HG02970 (cell line): ENCODE data around the gene SCN7A.

ENCODE experiments used
- ATAC-seq: cut with Tn5 transposase; IDR thresholded peaks from one replicate; pipeline ENCODE4 v1.9.1; 2021; ENCODE audit warnings: mild to moderate bottlenecking, moderate library complexity, moderate number of reproducible peaks; ENCODE audit not compliant: unreplicated experiment, low FRiP score

The SCN7A gene

GRCh38 chr2:166406374-166406773, 87.7 kb downstream of the SCN7A start:
- no peak for ATAC-seq

- no peak for ATAC-seq
Observed at GRCh38 chr2:166405569-166405926, 88.5 kb downstream of the SCN7A start.

- no peak for ATAC-seq
Observed at GRCh38 chr2:166404831-166405568, 89.0 kb downstream of the SCN7A start.

DNA sequence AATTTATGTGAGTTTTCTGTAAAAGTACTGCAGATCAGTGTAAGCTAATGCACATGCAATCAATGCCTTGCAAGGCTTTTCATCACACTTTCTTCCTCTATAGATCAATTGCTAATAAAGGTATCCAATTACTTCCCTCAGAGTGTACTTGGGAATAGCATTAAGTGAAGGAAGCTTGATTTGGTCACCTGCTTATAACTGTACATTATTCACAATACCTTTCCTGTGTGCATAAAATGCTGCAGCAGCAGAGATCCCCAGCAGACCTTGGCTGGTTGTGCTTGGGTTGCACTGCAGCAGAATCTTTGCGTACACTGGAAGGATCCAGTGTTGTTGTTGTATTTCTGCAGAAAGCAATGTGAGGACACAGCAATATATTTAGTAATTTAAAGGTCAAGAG, 99.8 kb downstream of the SCN7A start:
- no peak for ATAC-seq

DNA sequence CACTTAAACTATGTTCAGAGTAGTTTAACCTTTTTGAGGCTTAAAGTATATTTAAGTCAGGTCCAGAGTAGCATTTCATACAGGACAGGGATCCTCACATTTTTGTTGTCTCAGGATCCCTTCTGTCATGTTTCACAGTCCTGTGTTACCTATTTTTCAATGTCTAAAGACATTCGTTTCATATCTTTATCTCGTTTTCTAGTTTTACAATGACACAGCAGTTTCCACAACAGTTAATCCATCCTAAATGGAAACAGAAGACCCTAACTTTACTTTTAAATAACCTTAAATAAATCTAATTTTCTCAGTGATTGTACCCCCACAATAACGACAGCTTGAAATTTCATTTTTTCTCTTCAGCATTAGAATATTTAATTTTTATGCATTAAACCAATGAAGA, 101.0 kb downstream of the SCN7A start:
- no peak for ATAC-seq

DNA sequence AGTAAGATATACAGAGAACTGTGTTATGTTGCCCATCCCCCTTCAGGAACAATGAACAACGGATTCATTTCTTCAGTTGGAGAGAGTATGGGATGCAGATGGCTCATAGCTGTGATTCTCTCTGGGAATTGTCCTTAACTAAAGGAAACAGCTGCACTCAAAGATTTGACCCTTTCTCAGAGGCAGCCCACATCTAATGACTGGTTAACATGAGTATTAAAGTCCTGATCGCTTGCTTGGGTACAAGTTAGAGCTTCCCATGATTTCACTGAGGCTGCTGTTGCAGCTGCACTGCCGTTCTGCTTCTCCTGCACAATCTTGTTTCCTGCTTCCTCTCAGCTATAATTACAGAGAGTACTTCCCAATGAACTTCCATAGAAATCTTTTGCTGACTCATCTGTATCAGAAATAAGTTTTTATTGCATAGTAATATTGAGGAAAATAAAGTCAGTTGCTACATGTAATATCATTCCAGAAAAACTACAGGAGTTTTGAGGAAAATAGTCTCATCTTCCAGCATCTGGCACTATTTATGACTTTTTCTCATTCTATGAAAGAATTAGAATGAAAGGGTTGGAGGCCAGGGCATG, 105.5 kb downstream of the SCN7A start:
- no peak for ATAC-seq

- ATAC-seq: no peak
Observed at GRCh38 chr2:166385313-166385712, 108.7 kb downstream of the SCN7A start.

GRCh38 chr2:166384774-166385173, 109.3 kb downstream of the SCN7A start:
- no peak for ATAC-seq

DNA sequence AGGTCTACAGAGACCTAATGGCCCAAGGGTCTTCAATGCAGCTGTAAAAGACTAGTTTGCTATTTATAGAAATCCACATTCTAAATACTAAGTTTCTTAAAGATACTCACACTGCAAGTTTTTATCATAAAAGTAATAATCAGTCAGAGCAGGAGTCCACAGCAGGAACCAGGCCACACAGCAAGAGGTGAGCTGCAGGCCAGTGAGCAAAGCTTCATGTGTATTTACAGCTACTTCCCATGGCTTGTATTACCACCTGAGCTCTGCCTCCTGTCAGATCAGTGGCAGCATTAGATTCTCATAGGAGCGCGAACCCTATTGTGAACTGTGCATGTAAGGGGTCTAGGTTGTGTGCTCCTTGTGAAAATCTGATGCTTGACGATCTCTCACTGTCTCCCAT, 111.6 kb downstream of the SCN7A start:
- no peak for ATAC-seq

- no peak for ATAC-seq
Observed at GRCh38 chr2:166380615-166381014, 113.4 kb downstream of the SCN7A start.

DNA sequence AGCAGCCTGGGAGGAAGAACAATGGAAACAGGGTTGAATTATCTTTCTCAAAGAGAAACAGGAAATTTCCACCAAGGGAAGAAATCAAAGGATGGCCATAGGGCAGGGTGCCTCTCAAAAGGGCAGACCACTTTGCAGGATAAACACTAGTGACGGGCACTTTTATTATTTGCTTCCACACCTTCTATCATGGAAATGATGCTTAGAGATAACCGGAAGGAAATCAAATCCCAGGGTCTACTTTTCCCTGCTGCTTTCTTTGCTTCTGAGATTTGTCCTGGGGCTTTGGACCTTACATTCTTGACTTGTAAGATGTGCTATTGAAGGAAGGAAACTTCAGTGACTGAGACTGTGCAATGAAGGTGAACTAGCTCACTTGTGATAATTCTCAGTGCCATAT, 117.2 kb downstream of the SCN7A start:
- ATAC-seq: no peak

GRCh38 chr2:166376488-166376828, 117.6 kb downstream of the SCN7A start:
- ATAC-seq: no peak

DNA sequence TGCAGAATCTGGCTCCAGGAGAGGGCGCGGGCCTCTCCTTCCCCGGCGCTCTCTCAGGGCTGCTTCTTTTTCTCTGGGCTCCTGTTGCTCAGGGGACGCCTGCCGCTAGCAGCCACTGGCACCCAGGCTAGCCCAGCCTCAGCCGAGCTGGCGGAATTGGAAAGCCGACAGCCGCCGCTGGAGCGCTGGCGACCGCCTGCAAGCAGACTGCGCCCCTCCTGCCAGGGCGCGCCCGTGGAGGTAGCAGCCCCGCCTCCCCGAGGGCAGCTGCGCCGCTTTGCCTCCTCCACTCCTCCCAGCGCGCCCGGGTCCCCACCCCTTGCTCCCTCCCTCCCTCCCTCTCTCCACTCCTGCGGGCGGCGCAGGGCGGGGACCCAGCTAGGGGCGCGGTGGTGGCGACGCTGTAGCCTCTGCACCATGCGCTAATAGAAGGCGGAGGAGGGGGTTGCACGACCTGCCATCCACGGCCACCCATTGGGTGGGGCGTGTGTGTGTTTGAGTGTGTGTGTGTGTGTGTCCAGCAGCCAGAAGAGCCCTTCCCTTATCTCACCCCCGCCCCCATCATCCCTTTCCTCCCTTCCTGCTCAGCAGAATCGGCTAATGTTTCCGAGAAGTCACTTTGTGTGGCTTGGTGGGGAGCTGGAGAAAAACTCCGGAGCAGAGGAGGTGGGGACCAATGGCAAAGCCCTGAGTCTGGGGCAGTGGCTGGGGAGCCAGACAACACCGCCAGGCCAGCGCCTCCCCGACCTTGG, 118.1 kb downstream of the SCN7A start, which contains the start of gene SCN9A:
Gene SCN9A (minus strand): TSS at position 209 of the 752 bp plus-strand sequence. CDS start 64,188 bp downstream, outside the sequence.
- peak; percentile 74 for ATAC-seq

GRCh38 chr2:166375195-166375735, 118.8 kb downstream of the SCN7A start:
- no peak for ATAC-seq

- ATAC-seq: no peak
Observed at GRCh38 chr2:166373951-166374350, 120.1 kb downstream of the SCN7A start.

DNA sequence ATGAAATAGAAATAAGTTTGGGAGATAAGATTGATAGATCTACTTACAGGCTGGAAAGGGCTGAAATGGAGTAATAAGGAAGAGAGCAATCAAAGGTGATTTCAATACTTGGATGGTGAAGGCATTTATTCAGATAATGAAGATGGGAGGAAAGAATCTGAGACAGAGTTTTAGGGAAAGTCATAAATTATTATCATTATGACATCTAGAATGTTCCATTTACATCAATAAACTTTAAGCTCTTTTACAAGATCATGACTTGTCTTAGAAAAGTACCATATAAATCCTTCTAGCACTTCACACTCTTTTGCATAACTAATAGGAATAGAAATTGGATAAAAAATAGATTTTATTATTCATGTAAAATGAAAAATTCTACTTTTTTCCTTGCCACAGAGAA, 120.5 kb downstream of the SCN7A start:
- ATAC-seq: no peak

DNA sequence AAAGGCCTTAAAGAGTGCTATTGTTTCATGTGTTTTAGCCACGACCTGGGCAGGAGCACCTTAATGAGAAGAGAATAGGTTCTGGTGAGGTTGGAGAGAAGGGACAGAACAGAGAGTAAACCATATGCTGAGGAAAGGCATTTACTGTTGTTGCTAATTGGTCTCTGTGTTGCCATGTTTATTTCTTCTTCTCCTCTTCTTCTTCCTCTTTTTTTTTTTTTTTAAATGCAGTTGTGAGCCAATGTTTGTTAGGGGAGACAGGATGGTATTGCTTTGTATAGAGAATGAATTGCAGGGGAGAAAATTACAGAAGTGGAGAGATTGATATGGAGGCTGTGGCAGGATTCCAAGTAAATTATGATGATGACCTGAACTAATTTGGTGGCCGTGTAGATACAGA, 120.9 kb downstream of the SCN7A start:
- no peak for ATAC-seq

GRCh38 chr2:166372046-166372445, 122.0 kb downstream of the SCN7A start:
- ATAC-seq: no peak

DNA sequence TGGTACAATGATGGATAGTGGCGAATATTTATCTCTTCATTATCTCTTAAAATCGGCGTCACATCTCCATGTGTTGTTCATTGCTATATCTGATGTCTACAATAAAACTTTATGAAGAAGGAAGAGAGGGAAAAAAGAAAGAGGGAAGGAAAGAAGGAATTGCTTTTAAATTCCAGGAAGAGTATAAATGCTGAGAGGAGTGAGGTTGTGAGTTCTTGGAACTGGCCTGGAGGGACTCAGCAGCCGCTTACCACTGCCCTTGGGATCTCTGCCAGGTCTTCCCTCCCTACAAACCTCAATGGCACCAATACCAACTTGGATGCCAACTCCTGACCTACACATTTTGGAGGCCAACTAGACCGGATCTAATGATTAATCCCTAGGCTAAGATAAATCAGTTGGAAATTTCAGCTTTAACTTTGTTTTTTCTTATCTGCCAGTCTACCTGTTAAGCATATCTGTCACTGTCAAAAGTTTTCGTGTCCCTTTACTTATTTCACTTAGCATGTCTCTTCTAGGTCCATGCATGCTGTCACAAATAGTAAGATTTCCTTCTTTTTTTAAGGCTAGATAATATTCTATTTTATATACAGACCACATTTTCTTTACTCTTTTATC, 128.1 kb downstream of the SCN7A start:
- no peak for ATAC-seq

DNA sequence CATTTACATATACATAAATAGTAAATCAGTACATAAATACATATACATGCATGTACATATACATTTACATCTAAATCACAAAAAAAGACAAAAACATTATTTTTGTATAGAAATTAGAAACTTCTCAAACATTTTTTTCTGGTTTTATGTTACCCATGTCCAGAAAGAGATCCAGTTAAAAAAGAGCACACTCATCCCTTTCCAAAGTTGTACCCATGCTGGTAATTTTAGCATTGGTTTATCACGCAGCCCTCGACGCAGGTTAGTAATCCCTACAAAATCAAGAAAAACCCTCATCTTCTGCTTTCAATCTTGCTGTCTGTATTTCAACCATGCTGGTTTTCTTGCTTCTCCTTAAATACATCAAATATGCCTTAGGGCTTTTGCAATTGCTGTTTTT, 128.8 kb downstream of the SCN7A start:
- ATAC-seq: no peak
